NOMO-1 treated with DMSO at 0.1 percent for 48 hours (cell line): Measurements from ENCODE around the gene PRAF2.

Experiments
- DNase-seq: peaks from one replicate; lab custom pipeline; 2025; ENCODE audit not compliant: unreplicated experiment; lab: John Stamatoyannopoulos, UW

PRAF2 gene

GRCh38 chrX:49043220-49043986 is 30.4 kb downstream of the PRAF2 start, which contains the start of gene TFE3:
TFE3 (minus strand) TSS chrX:49043357; CDS start chrX:49043226, 131 bp downstream.
- peak; percentile 96 for DNase-seq

GRCh38 chrX:49042581-49043219 is 31.1 kb downstream of the PRAF2 start:
- DNase-seq, result no peak

GRCh38 chrX:49041744-49042580 is 31.8 kb downstream of the PRAF2 start:
- DNase-seq, result no peak

- DNase-seq, result no peak
These were observed 33.3 kb downstream of the PRAF2 start for GRCh38 chrX:49040376-49040955.

- peak; percentile 93 for DNase-seq
These were observed 34.0 kb downstream of the PRAF2 start for GRCh38 chrX:49039598-49040375.

GRCh38 chrX:49037883-49038475 is 35.8 kb downstream of the PRAF2 start:
- DNase-seq, result no peak

- no peak for DNase-seq
These were observed 43.5 kb downstream of the PRAF2 start for GRCh38 chrX:49030283-49030682.

- no peak for DNase-seq
These were observed 43.9 kb downstream of the PRAF2 start for GRCh38 chrX:49029876-49030275.
